SK-N-SH (cell line): ENCODE results near the gene TMEM163.

ENCODE experiments used
- TAF1 ChIP-seq: IDR thresholded peaks from 2 replicates; pipeline ENCODE4 v1.6.1; 2012; ENCODE audit warnings: low read depth, mild to moderate bottlenecking, low read length, moderate library complexity, borderline replicate concordance
- TF ChIP-seq, protein P1 (sequence below): fragments of 200-600 bp; sonication (generic); IDR thresholded peaks from 2 replicates; pipeline ENCODE4 v1.6.1; 2017; ENCODE audit warnings: antibody characterized with exemption, mild to moderate bottlenecking, moderate library complexity
- TF ChIP-seq, protein P2 (sequence below): IDR thresholded peaks from 2 replicates; pipeline ENCODE4 v1.4.0; 2012; ENCODE audit warnings: low read depth, borderline replicate concordance

DNA sequence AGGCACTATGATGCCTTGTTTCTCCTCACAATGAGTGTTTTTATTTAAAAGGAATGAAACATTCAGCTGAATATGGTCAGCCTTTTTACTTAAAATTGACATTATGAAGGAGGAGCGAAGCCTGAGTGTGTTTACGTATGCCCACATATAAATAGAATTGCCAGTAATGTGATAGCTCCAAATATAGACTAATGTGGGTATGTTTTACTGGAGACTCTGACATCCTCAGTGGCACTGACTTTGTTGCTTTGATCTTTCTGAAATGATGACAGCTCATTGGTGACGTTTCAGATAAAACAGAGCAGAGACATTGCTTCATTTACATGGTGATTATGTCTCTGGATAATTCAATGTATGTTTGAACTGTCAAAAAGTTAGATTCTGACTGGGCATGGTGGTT, 297.9 kb downstream of the TMEM163 start:
- TF ChIP-seq, protein P1, sequence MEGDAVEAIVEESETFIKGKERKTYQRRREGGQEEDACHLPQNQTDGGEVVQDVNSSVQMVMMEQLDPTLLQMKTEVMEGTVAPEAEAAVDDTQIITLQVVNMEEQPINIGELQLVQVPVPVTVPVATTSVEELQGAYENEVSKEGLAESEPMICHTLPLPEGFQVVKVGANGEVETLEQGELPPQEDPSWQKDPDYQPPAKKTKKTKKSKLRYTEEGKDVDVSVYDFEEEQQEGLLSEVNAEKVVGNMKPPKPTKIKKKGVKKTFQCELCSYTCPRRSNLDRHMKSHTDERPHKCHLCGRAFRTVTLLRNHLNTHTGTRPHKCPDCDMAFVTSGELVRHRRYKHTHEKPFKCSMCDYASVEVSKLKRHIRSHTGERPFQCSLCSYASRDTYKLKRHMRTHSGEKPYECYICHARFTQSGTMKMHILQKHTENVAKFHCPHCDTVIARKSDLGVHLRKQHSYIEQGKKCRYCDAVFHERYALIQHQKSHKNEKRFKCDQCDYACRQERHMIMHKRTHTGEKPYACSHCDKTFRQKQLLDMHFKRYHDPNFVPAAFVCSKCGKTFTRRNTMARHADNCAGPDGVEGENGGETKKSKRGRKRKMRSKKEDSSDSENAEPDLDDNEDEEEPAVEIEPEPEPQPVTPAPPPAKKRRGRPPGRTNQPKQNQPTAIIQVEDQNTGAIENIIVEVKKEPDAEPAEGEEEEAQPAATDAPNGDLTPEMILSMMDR: no peak
- TF ChIP-seq, protein P2, sequence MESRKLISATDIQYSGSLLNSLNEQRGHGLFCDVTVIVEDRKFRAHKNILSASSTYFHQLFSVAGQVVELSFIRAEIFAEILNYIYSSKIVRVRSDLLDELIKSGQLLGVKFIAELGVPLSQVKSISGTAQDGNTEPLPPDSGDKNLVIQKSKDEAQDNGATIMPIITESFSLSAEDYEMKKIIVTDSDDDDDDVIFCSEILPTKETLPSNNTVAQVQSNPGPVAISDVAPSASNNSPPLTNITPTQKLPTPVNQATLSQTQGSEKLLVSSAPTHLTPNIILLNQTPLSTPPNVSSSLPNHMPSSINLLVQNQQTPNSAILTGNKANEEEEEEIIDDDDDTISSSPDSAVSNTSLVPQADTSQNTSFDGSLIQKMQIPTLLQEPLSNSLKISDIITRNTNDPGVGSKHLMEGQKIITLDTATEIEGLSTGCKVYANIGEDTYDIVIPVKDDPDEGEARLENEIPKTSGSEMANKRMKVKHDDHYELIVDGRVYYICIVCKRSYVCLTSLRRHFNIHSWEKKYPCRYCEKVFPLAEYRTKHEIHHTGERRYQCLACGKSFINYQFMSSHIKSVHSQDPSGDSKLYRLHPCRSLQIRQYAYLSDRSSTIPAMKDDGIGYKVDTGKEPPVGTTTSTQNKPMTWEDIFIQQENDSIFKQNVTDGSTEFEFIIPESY: no peak
- no peak for TF ChIP-seq TAF1
